Spleen (tissue), 11 donors: ENCODE results near the gene TGFA. TPM values are rescaled to one million over a fixed set of nuclear protein-coding genes. Genes with fewer than 3 reads are reported as not detected.

Experiments
- DNase-seq: peaks from one replicate; pipeline ENCODE4 v3.0.0-alpha.2; 2020
- H3K27ac ChIP-seq, 8 donors: fragments of 200-600 bp; sonication (generic) in 7 of 8; 1 replicate in 4 of 8; 2 replicates in 4 of 8; pipeline versions ENCODE4 v1.5.0 to v1.8.0; 2016 to 2021; ENCODE audit warnings: inconsistent platforms in 4 of 8, mild to moderate bottlenecking in 4 of 8, moderate library complexity in 1 of 8
- H3K27me3 ChIP-seq, 7 donors: fragments of 200-600 bp; sonication (generic) in 6 of 7; replicated peaks in 1 of 7; 1 replicate in 4 of 7; 2 replicates in 3 of 7; pipeline versions ENCODE4 v1.5.0 to v1.8.0; 2016 to 2021; ENCODE audit warnings: inconsistent platforms in 3 of 7, mild to moderate bottlenecking in 1 of 7
- H3K36me3 ChIP-seq, 6 donors: fragments of 200-600 bp; sonication (generic) in 5 of 6; 1 replicate in 4 of 6; 2 replicates in 2 of 6; pipeline versions ENCODE4 v1.5.0 to v1.8.0; 2016 to 2021; ENCODE audit warnings: inconsistent platforms in 2 of 6
- H3K4me1 ChIP-seq, 6 donors: fragments of 200-600 bp; sonication (generic) in 5 of 6; 1 replicate in 3 of 6; 2 replicates in 3 of 6; pipeline versions ENCODE4 v1.5.0 to v1.8.0; 2016 to 2021; ENCODE audit warnings: inconsistent platforms in 3 of 6
- H3K4me3 ChIP-seq, 8 donors: fragments of 200-600 bp; sonication (generic) in 7 of 8; 1 replicate in 4 of 8; 2 replicates in 4 of 8; pipeline versions ENCODE4 v1.5.0 to v1.8.0; 2016 to 2021; ENCODE audit warnings: inconsistent platforms in 4 of 8, mild to moderate bottlenecking in 4 of 8, moderate library complexity in 2 of 8
- H3K9me3 ChIP-seq, 8 donors: fragments of 200-600 bp; sonication (generic) in 7 of 8; 1 replicate in 4 of 8; 2 replicates in 4 of 8; pipeline versions ENCODE4 v1.5.0 to v1.8.0; 2016 to 2021; ENCODE audit warnings: inconsistent platforms in 4 of 8
- CTCF ChIP-seq, 11 experiments: fragments of 200-600 bp in 7 of 11; fragments of 450-650 bp in 4 of 11; sonication (generic) in 4 of 11; IDR thresholded peaks in 8 of 11; conservative IDR thresholded peaks in 3 of 11; 1 replicate in 7 of 11; 2 replicates in 4 of 11; pipeline versions ENCODE4 v1.4.0 to v1.8.0; 2016 to 2021; ENCODE audit warnings: antibody characterized with exemption in 11 of 11, inconsistent platforms in 4 of 11, mild to moderate bottlenecking in 1 of 11
- POLR2A ChIP-seq, 3 donors: fragments of 450-650 bp; IDR thresholded peaks; one replicate each; pipeline ENCODE4 v1.5.1; 2017; ENCODE audit warnings: antibody characterized with exemption in 3 of 3, mild to moderate bottlenecking in 1 of 3
- POLR2AphosphoS5 ChIP-seq, 3 donors: sonication (generic); formaldehyde crosslinking; IDR thresholded peaks; one replicate each; pipeline ENCODE4 v1.5.1; 2017; ENCODE audit warnings: antibody characterized with exemption in 3 of 3
- WGBS, 5 donors: extraction: QIAGEN DNeasy Blood & Tissue Kit in 3 of 5; methylation state at CpG; one replicate each; pipeline versions ENCODE4 v1.1.5 to v1.1.7; 2013 to 2018; 5-methylcytosine and 5-hydroxymethylcytosine counted together
- intact Hi-C: fragments of 100-400 bp; cut with DNase I; formaldehyde crosslinking; loops from one replicate; pipeline ENCODE4 v1.15.0; 2023; ENCODE audit warnings: low total_unique reads
- polyA plus RNA-seq, 3 donors: library from polyadenylated mRNA; stranded (reverse); fragments of 200-250 nt; gene quantifications; one replicate each; pipeline ENCODE4 v1.2.1, GENCODE V29; 2013
- total RNA-seq, 7 donors: library from RNA; depleted of rRNA in 3 of 7; stranded (reverse); fragments of >200 nt in 3 of 7; fragmentation: NEBNext Ultra II Directional in 4 of 7; extraction: Animal tissue kit (Norgen Biotek cat#: 25700) in 4 of 7; gene quantifications; one replicate each; pipeline versions ENCODE4 v1.1.0 to v1.2.1, GENCODE V29; 2016 to 2021
- donor health status: healthy with polysubstance abuse.
- donor health status: DM: no; HTN: no; CAD: no; lungs with moderate emphysema.
- donor health status: DM: no; HTN: no; CAD: no.
- donor health status: Bipolar disorder and iron deficiency.
- donor health status: healthy.
- donor health status: DM: no; HTN: no; CAD: no.
- donor health status: DM: yes; HTN: yes; CAD: no.

The TGFA gene
- total and polyA plus RNA-seq, 10 donors, result 1.3 to 27.5 (median 13.2) TPM

DNA sequence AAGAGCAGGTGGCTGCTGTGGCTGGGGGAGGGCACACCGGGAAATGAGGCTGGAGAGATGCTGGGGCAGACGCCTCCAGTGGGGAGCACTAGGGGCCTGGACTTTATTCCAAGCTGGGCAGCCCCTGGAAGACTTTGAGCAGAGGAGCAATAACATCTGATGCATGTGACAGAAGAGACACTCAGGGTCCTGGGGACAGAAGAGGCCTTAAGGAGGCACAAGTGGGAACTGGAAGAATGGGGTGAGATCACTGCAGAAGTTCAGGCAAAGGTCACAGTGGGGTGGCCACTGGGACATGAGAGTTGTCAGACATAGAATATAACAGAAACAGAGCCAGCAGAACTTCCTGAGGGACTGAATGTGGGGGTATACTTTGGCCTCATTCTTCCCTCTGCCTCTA lies 24.0 kb downstream of the TGFA start:
- intact Hi-C loops, result no loop called here
- 90 to 94% (median 91%) methylated on average over 2 of the region's 2 CpGs for WGBS, 5 donors

GRCh38 chr2:70528929-70529328 lies 24.7 kb downstream of the TGFA start:
- DNase-seq, result no peak

More for the DNA sequence above, 24.0 kb downstream of the TGFA start:
- Histone ChIP-seq H3K27me3 (no peaks in the 10 kb centered on the region), H3K9me3 (peaks cover 0 to 7% (median 0%) of the 10 kb centered on the region in 8 donors), H3K36me3 (no peaks in the 10 kb centered on the region), H3K4me1 (peaks cover 0 to 23% (median 2%) of the 10 kb centered on the region in 6 donors), H3K4me3 (no peak overlapping the region), H3K27ac (peak overlapping the region in 1 of 8 donors; percentile 23)
- peak in 1 of 3 donors; percentile 19 for TF ChIP-seq POLR2AphosphoS5 (IDR thresholded peaks at IDR 0.05)
- TF ChIP-seq POLR2A (IDR thresholded peaks at IDR 0.05), result no peak
- DNase-seq, result no peak

GRCh38 chr2:70528276-70528675 lies 25.4 kb downstream of the TGFA start:
- H3K9me3 ChIP-seq, result peaks cover 0 to 7% (median 0%) of the 10 kb centered on the region in 8 donors
- intact Hi-C loops, result no loop called here
- peaks cover 0 to 36% (median 14%) of the 10 kb centered on the region in 6 donors for H3K4me1 ChIP-seq
- TF ChIP-seq CTCF (IDR thresholded peaks at IDR 0.05 in 8 of 11, conservative IDR thresholded peaks at IDR 0.05 in 3 of 11) (no peak), POLR2A (IDR thresholded peaks at IDR 0.05) (no peak), POLR2AphosphoS5 (IDR thresholded peaks at IDR 0.05) (no peak)
- 86 to 95% (median 89%) methylated on average over 7 of the region's 7 CpGs for WGBS, 5 donors
- H3K27ac ChIP-seq, result no peak overlapping the region
- no peaks in the 10 kb centered on the region for H3K36me3 ChIP-seq
- H3K4me3 ChIP-seq, result no peak overlapping the region
- DNase-seq, result no peak
- no peaks in the 10 kb centered on the region for H3K27me3 ChIP-seq

More at GRCh38 chr2:70528929-70529328, 24.7 kb downstream of the TGFA start:
- no peaks in the 10 kb centered on the region for H3K36me3 ChIP-seq
- H3K27ac ChIP-seq, result no peak overlapping the region
- 82 to 95% (median 85%) methylated on average over 3 of the region's 3 CpGs for WGBS, 5 donors
- peaks cover 0 to 7% (median 0%) of the 10 kb centered on the region in 8 donors for H3K9me3 ChIP-seq
- H3K27me3 ChIP-seq, result no peaks in the 10 kb centered on the region
- intact Hi-C loops, result no loop called here
- peaks cover 0 to 30% (median 8%) of the 10 kb centered on the region in 6 donors for H3K4me1 ChIP-seq
- TF ChIP-seq CTCF (IDR thresholded peaks at IDR 0.05 in 8 of 11, conservative IDR thresholded peaks at IDR 0.05 in 3 of 11), result no peak
- TF ChIP-seq POLR2AphosphoS5 (IDR thresholded peaks at IDR 0.05), result no peak
- TF ChIP-seq POLR2A (IDR thresholded peaks at IDR 0.05), result no peak
- H3K4me3 ChIP-seq, result no peak overlapping the region

DNA sequence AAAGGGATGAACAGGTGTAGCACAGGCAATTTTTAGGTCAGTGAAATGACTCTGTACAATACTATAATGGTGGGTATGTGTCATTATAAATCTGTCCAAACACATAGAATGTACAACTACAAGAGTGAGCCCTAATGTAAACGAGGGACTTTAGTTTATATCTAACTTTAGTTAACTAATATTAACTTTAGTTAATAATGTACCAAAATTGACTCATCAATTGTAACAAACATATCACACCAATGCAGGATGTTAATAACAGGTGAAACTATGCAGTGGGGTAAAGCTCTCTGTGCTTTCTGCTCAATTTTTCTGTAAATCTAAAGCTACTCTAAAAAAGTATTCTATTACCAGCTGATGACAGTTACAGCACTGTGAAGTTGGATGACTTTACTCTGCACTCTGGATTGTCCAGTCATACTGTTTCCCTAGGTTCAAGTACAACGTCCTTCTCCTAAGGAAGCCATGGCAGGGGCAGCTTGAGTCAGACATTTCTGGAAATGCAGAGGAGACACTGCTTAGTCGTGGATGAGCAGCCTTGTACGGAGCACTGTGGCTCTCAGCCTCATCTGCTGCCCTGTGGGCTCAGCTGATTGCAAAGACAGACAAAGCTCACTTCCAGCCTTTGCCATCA lies 26.1 kb downstream of the TGFA start:
- TF ChIP-seq POLR2AphosphoS5 (IDR thresholded peaks at IDR 0.05) (no peak), POLR2A (IDR thresholded peaks at IDR 0.05) (no peak), CTCF (IDR thresholded peaks at IDR 0.05 in 8 of 11, conservative IDR thresholded peaks at IDR 0.05 in 3 of 11) (no peak)
- H3K4me3 ChIP-seq, result no peak overlapping the region
- H3K4me1 ChIP-seq, result peaks cover 0 to 41% (median 15%) of the 10 kb centered on the region in 6 donors
- intact Hi-C loops, result no loop called here
- H3K27me3 ChIP-seq, result no peaks in the 10 kb centered on the region
- no peak overlapping the region for H3K27ac ChIP-seq
- 55 to 82% (median 77%) methylated on average over 4 of the region's 4 CpGs for WGBS, 5 donors
- H3K36me3 ChIP-seq, result no peaks in the 10 kb centered on the region
- peaks cover 0 to 7% (median 0%) of the 10 kb centered on the region in 8 donors for H3K9me3 ChIP-seq
- no peak for DNase-seq
